Hepatocyte (in vitro differentiated cells): ENCODE results near the gene CYTH1.

Experiments used
- EZH2 ChIP-seq: fragments of 200-600 bp; sonication (generic); IDR thresholded peaks from 2 replicates; pipeline ENCODE4 v1.6.1; 2016; ENCODE audit warnings: antibody characterized with exemption, mild to moderate bottlenecking, borderline replicate concordance
- EZH2phosphoT487 ChIP-seq: fragments of 200-600 bp; sonication (generic); IDR thresholded peaks from one replicate; pipeline ENCODE4 v1.6.1; 2018; ENCODE audit warnings: antibody characterized with exemption, mild to moderate bottlenecking, low read depth, moderate library complexity; ENCODE audit not compliant: unreplicated experiment, severe bottlenecking
- TF ChIP-seq, protein P1 (sequence below): fragments of 200-600 bp; sonication (generic); IDR thresholded peaks from 2 replicates; pipeline ENCODE4 v1.5.1; 2016; ENCODE audit warnings: antibody characterized with exemption, mild to moderate bottlenecking; ENCODE audit not compliant: poor library complexity

DNA sequence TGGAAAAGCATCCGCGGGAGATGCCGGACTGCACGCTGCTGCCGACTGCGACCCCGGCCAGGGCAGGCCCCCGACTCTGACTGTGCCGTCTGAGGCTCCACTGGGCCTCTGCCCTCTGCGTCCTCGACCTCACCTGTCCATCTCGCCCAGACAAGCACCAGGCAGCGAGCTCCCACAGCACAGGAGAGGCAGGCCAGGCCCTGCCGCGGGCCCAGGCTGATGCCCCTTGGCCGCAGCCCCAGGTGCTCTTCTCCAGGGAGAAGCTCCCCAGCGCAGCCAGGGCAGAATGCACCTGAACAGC lies 106.8 kb downstream of the CYTH1 start:
- TF ChIP-seq, protein P1, sequence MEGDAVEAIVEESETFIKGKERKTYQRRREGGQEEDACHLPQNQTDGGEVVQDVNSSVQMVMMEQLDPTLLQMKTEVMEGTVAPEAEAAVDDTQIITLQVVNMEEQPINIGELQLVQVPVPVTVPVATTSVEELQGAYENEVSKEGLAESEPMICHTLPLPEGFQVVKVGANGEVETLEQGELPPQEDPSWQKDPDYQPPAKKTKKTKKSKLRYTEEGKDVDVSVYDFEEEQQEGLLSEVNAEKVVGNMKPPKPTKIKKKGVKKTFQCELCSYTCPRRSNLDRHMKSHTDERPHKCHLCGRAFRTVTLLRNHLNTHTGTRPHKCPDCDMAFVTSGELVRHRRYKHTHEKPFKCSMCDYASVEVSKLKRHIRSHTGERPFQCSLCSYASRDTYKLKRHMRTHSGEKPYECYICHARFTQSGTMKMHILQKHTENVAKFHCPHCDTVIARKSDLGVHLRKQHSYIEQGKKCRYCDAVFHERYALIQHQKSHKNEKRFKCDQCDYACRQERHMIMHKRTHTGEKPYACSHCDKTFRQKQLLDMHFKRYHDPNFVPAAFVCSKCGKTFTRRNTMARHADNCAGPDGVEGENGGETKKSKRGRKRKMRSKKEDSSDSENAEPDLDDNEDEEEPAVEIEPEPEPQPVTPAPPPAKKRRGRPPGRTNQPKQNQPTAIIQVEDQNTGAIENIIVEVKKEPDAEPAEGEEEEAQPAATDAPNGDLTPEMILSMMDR = no peak
- TF ChIP-seq EZH2 (no peak), EZH2phosphoT487 (no peak)
